IPS DF 19.7 (cell line): Measurements from ENCODE around the gene CFAP58.

Experiments used
- DNase-seq: peaks from one replicate; pipeline ENCODE4 v3.0.0-alpha.2; 2013; ENCODE audit warnings: low read depth, low spot score

CFAP58 gene

DNA sequence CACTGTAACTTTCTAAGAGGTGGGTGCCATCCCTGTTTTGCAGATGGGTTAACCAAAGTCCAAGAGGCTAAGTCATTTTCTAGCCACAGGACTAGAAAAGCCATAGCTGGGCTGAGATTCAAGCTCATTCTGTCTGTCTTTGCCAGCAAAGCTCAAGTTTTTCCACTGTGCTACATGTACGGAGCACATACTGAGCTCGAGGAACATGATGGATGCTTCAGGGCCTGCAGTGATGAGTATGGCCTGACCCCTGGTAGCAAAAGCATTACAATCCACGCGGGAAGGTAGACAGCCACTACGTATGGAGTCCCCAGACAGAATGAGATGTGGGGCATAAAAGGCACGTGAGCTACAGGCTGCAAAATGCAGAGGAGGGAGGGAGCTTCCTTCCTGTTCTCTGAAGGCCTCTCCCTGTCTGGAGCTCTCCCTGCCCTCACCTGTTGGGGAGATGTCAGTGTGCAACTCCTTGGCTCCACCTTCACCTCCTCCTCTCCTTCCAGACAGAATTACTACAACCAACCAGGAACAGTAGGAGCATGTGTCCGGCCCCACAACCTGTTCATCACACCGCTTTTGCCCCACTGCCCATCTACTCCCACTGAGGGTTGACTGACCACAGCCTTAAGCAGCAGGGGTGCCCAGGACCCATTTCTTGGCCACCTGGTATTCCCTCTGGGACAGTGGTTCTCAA is 31.8 kb upstream of the CFAP58 start:
- DNase-seq = no peak

DNA sequence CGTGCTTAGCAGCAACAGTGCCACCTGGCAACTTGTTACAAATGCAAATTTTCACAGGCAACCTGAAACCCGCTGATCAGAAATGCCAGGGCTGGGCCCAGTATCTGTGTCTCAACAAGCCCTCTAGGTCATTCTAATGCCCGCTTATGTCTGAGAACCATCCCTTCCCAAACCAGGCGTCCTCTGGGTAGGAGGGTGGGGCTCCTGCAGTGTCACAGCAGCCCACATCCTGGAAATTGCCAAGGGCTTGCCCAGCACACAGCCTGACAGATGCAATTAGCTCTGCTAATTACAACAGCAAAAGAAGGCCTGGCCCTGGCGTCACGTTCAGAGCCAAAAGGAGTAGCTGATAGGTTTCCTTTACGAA is 31.2 kb upstream of the CFAP58 start:
- DNase-seq = no peak

DNA sequence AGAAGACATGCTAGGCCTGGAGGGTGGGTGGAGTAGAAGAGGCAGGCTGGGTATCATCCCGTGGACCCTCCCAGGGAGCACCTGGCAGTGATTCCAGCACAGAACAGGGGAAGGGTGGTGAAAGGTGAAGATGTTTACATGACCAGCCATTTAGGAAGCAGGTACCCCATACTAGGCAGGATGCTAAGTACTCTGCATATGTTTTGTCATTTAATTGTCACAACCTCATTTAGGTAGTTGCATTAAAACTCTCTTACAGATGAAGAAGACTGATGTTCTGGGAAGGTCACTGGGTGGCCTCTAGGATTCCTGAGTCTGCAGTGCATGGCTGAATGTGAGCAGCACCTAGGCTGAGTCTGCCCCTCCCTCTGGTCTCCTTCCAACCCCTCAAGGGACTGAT is 30.5 kb upstream of the CFAP58 start:
- DNase-seq = no peak

DNA sequence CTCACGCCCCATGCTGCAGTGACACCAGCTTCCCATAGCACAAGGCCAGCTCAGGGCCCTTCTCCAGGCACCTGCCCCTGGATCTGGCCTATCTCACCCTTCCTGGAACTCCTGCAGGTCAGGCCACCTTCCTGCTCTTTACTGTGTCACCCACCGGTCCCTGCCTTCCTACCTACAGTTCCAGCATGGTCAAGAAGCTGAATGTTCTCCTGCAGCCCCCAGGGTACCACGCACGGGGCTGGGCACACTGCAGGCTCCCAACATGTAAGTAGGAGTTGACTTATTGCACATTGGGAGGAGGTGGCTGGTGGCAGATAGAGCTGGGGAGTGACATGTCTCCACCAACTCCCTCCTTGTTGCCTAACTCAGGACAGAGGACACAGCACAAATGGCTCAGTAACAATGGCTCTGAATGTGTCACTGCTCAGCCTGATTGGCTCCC is 29.9 kb upstream of the CFAP58 start:
- DNase-seq = no peak

DNA sequence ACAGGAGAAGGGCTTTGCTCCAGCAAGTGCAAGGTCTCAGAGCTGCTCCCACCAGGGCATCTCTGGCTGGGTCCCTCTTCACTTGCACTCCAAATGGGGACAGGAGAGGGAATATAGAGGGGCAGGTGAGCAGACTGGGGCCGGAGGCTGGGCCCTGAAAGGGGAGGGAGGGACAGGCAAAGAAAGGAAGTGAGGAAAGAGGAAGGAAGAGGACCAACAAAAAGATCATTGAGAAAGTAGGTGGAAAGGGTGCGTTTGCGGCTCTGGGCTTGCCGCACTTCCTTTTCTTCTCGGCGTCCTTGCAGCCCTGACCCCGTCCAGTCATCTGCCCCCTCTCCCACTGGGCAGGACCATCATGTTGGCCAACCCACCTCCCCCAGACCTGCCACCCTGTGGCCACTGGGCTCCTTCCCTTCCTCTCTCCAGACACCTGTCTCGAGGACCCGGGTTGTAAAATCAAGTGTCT is 29.4 kb upstream of the CFAP58 start:
- DNase-seq = no peak

DNA sequence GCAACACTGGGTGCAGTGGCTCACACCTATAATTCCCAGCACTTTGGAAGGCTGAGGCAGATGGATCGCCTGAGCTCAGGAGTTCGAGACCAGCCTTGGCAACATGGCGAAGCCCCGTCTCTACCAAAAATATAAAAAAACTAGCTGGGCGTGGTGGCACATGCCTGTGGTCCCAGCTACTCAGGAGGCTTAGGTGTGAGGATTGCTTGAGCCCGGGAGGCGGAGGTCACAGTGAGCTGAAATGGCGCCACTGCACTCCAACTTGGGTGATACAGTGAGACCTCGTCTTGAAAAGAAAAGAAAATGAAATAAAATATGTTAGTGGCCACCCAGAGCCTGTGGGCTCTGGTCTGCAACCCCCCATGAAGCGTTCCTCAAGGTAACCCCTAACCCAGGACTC is 28.7 kb upstream of the CFAP58 start:
- no peak for DNase-seq

DNA sequence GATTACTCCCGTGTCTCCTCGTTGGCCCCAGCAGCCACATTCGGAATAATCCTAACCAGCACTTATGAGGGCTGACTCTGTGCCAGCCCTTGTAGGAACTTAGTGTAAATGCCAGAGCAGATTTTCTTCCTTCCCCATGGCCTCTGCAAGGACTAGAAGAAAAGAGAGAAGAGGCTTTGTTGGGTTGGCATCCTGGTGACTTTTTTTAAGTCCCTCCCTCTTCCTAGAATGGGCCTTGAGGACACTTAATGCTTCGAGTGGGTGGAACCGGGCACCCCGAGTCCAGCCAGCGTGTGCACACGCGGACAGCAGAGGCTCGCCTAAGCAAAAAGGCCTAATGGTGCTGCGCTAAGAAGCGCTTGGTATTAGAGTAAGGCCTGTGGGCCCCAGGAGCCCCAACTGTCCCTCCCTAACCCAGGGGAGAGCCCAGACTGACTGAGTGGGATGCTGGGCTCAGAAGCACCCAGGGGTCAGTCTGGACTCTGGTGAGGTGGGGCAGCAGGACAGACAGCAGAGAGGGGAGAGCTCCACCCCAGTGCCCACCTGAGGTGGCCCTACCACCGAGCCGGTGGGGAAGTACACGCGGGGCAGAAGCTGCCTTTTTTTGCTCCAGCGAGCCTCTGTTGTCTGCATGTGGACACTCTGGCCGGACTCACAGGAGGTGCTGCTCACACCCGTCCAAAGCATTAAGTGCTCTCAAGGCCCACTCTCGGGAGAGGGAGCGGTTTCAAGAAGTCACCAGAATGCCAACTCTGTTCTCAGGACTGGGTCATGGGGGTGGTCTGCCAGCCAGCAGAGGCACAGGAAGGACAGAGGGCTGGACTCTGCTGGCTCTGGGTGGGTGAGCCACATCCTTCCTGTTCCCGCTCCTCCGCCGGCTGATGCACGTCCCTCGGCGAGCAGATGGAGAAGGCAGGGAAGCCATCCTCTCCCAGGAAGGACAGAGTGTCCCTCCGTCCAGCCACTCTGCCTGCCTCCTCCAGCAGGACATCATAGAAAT is 27.9 kb upstream of the CFAP58 start:
- no peak for DNase-seq

DNA sequence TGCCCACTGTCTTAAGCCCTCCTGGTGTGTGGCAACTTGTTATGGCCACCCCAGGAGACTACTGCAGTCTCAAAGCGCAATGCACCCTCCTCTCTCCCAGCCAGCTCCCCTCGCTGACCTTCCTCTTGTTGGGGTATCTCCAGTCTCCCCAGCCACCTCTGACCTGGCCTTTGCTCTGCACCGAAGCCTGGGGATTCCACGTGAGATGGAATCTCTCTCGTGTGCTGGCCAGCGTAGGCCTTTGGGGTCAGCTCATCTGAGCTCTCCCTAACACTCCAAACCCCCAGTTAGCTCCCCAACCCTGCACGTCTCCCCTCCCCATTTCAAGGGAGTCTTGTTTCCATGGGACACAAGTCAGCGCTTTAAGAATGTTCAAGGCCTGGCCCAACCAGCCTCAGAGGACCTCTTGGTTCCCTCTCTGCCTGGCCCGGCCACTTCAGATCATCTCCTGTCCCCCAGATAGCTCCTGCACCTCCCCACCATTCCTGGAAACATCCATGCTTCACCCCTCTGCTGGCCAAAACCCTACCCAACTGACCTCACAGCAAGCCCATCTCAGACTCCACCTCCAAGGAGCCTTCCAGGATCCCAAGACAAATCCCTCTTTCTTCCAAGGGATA is 26.5 kb upstream of the CFAP58 start:
- no peak for DNase-seq

DNA sequence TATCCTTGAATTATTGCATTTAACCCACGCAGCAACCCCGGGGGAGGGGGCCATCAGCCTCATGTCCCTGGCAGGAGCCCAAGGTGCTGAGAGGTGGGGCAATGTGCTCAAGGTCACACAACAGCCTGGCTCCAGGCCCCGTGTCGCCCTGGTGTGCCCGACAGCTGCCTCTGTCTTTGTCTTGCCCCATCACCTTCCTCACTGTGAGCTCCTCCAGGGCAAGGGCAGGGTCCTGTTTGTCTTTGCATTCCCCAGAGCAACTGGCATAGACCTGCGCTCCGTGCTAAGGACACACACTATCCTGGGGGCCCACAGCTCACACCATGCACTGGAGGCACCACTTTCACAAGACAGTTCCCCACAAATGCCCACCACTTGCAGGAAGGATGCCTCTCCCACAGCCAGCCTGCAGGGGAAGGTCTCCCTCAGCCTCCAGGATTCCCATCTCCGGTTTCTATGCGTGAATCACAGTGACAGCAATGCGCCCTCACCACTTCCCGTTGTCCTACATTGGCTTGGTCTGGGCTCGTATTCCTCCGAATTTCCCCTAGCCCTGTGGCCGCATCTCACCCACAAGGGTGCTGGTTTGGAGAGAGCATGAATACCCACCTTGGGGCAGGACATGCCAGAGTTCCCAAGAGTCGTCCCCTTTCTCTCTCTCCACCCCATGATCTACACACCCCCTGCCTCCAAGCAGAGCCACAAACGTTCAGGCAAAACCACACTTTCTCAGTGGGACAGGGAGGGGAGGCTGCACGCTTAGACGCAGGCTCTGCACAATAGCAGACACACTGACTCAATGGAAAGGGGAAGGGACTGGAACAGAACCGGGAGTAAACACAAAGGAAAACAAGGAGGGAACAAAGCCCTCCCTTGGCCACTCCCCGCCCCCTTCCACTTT is 25.6 kb upstream of the CFAP58 start:
- no peak for DNase-seq

DNA sequence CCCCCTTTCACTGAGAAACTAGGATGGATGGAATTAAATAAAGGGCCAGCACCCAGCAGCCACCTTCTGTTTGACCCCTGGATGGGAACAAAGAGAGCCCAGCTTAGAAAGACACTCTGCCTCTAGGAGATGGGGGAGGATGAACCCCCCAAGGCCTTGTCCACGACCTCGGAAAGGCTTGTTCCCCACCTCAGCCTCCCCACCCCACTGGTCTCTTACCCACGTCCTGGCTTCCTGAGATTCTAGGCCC is 25.1 kb upstream of the CFAP58 start:
- no peak for DNase-seq

DNA sequence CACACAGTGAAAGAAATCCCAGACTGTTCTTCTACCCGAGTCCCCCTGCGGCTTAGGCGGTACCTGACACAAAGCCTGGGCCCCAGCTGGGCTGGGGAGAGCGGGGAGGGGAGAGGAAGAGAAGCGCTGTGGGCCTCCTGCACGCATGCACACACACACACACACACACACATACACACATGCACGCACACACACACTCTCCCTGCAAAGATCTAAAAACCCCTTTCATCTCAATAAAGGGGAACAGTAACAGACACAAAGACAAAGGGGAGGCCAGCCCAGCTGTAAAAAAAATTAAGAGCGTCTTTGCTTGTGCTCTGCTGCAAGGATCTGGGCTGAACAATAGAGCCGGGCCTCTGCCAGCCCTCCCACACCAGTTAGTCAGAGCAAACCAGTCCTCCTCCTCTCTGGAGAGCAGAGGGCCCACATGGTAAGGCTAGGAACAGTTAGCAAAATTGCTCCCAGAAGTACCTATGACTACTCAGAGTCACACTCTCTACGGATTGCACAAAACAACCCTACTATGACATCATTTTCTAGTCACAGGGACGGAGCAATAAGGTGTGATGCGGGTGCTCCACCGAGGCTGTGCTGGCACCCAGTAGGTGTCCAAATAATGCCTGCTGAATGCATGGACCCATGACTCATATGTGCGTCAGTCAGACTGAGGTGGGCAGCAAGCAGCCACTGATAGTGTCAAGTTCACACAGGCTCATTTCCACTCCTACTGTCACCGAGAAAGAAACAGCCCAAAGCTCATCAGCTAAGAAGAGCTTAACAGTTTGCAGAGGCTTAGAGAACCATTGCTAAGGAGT is 24.5 kb upstream of the CFAP58 start:
- no peak for DNase-seq

DNA sequence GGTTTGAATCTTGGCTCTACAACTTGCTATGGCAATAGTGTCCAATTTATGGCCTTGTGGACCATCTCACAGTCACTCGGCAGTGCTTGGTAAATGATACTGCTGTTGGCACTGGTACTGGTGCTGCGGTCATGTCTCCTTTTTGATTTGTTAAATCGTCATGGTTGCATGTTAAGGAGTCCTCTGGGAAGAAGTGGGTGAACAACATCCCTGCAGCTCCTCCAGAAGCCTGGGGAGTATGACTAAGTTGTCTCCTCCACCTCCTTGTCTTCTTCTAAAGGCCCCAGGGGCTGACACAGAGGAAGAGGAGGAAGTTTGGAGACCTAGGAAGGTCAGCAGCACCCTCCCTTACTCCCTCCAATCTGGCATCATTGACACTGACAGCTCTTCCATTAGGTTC is 23.9 kb upstream of the CFAP58 start:
- DNase-seq = no peak

DNA sequence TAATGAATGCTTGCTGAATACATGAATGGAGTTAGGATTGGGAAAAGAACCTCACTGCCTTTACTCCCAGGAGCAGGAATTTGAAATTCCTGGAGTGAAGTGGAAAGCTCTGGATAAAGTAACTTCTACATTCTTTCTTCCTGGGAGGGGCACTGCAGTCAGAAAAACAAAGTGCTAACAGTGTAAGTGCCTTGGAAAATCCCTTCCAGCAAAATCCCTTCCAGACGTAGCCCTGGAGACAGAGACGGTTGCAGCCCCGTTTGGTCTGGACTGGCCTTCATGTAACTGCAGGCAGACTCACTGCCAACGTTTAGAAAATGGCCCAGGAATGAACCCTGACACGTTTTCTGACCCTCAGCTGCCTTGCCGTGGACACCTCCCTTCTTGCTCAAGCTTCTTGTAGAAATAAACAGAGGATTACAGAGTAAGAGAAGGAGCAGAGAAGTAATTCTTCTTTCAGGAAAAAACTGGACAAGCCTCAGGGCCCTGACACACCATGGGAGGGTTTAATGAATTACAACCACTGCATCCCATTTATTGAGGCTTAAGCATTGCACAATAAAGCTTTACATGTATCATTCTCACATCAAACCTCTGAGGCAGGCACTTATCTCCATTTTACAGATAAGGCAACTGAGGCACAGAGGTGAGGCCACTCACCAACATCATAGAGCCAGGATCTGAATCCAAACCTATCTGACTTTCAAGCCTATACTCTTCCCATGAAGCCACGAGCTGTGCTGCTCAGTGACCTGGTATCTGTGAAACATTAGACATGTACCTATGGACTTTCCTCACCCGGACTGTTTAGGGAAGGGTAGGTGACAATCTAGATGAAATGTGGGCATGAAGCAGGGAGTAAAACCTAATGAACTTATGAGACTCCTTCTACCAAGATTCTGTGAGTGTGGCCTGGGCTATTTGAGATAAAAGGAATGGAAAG is 23.2 kb upstream of the CFAP58 start:
- no peak for DNase-seq

DNA sequence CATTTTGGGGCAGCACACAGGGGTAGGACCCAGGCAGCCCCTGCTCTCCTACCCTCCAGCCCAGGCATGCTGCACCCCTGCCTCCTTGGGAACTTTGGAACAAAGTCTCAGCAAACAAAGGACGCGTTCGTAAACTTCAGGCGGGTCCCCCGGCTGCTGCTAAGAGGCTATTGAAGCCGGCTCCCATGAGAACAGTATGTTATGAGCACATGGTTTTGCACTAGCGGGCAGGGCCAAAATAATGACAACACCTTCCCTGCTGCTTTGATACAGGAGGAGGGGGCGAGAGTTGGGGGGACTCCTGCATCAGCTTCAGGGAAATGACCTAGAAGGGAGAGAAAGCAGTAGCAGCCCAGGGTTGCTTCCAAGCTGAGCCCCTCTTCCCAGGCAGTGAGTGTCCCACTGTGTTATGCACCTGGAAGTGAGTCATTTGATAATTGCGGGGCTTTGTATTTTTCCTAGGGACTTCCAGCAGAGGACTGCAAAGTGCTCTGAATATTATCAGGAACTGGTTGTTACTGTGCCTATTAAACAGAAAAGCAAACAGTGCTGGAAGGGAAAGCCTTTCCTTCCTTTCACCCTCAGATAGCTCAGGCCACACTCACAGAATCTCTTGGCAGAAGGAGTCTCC is 22.3 kb upstream of the CFAP58 start:
- no peak for DNase-seq

DNA sequence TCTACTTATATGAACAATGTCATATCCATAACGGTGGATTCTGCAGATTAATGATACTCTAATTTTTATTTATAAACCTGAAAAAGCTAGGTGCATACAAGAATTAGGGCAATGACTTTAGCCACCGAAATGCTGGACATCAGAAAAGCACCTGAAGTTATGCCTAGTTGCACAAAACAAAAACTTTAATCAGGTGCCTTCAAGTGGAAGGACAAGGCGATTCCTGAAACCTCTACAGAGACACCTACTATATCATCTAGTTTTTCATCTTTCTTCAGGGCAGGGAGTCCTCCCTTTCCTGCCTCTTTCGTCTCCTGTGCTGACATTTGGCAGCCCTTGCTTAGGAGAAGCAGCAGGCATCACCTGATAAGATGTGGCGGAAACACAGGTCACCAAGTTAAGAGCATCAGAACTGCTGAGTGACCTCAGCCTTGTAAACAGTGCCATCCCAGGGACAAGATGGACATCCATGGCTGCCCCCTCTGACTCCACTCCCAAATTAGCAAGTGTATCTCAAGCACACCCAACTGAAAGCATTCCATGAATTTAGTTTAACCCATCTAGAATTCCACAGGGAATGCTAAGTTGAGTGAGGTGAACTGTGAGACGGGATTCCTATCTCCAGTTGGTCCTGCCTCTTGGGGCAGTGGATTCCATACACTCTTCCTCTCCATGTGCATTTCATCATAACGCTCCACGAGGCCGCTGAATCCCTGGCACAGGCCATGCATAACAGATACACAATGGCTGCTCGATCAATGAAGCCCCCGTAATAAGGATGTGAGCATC is 21.2 kb upstream of the CFAP58 start:
- DNase-seq = no peak

DNA sequence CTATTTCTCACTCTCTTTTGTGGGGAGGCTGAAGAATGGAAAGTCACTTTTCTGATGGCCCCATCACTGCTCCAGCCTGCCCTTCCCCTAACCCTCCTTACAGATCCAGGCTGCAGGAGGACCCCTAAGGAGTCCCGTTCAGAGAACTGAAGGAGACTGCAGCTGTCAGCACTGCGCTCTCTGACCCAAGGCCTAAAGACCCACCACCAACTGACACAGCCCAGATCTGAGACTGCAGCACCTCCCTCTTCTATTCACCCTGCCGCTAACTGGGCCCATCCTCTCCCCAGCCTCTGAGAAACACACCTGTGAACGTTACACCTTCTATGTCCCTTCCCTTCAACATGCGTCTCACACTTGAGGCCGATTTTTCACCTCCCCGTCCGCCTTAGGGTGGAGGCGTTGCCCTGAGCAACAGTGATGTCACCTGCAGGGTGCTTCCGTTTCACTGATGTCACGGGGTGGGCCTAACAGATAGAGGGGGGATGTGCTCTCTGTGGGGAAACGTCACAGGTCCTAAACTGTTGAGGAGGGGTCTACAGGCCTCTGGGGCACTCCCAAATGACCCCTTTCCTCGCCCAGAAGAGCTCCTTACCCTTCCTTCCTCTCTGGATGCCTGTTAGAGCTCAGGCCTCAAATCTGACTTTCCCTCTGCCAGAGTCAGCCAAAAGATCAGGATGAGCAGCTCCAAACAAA is 20.5 kb upstream of the CFAP58 start:
- DNase-seq = no peak

DNA sequence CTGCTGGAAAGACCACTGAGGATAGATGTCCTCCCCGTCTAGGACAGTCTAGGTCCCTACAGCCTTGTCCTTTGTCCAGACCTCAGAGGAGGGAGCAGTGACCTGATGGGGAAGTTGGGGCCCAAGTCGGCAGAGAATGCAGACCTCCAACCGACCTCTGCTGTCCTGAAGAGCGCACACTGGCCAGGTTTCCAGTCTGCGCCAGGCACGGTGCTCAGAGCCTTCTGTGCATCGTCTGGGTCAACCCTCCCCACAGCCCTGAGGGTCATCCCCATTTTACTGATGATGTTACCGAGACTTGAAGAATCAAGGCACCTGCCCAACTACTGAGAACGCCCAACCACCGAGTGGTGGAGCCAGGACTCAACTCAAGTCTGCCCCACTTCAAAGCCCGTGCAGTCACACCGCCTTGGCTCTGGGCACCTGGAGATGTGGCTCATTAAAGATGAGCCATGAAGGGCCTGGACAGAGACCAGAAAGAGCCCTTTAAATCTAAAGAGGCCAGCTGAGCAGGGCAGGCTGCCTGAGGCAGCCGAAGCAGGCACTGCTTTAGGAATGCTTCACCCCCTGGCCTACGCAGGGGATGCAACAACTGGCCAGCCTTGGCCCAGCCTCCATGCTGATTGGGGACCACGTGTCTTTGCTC is 19.8 kb upstream of the CFAP58 start:
- DNase-seq = no peak
